Measurements from ENCODE around the gene LILRA5. TPM values are rescaled to one million over a fixed set of nuclear protein-coding genes. Genes with fewer than 3 reads are reported as not detected.
"Not testable (repeated sequence)": the region's sequence is repeated elsewhere in the genome, so short reads cannot be mapped to it uniquely, and the experiment has no call there.

Gene LILRA5
- total RNA-seq, 1 donor from 2014 or later, result not detected

DNA sequence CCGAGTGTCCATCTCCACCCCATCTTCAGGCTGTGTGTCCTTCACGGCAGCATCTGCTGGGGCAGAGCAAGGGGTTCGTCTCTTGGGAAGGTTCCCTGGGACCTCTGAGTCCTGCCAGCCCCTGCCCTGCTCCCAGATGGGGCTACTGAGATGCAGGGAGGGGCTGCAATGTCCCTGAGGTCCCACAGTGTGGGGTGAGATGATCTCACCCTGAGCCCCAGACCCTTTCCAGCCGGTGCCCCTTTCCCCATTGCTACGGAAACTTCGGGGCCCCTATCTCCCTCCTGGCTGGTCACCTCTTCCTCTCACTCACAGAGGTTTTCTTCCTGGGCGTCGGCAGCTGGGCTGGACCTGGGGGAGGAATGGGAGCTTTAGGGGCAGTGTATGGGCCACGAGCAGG is 37.0 kb downstream of the LILRA5 start:
- no peaks in the 10 kb centered on the region for H3K9me3 Mint-ChIP-seq
- no peaks in the 10 kb centered on the region for H3K4me1 Mint-ChIP-seq
- H3K36me3 Mint-ChIP-seq (ENCODE audit: low read depth), result no peaks in the 10 kb centered on the region
- TF ChIP-seq, protein P1, sequence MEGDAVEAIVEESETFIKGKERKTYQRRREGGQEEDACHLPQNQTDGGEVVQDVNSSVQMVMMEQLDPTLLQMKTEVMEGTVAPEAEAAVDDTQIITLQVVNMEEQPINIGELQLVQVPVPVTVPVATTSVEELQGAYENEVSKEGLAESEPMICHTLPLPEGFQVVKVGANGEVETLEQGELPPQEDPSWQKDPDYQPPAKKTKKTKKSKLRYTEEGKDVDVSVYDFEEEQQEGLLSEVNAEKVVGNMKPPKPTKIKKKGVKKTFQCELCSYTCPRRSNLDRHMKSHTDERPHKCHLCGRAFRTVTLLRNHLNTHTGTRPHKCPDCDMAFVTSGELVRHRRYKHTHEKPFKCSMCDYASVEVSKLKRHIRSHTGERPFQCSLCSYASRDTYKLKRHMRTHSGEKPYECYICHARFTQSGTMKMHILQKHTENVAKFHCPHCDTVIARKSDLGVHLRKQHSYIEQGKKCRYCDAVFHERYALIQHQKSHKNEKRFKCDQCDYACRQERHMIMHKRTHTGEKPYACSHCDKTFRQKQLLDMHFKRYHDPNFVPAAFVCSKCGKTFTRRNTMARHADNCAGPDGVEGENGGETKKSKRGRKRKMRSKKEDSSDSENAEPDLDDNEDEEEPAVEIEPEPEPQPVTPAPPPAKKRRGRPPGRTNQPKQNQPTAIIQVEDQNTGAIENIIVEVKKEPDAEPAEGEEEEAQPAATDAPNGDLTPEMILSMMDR (conservative IDR thresholded peaks at IDR 0.05), result no peak
- H3K27ac Mint-ChIP-seq (ENCODE audit: unreplicated experiment), result no peak overlapping the region
- peaks cover 44% of the 10 kb centered on the region for H3K27me3 Mint-ChIP-seq (ENCODE audit: low read depth)
- DNase-seq (ENCODE audit: low read depth, low spot score), result no peak
- no peak overlapping the region for H3K4me3 Mint-ChIP-seq

GRCh38 chr19:54274516-54274915 is 38.5 kb downstream of the LILRA5 start:
- not testable (repeated sequence) for H3K9me3 Mint-ChIP-seq; H3K27ac Mint-ChIP-seq (ENCODE audit: unreplicated experiment); H3K4me1 Mint-ChIP-seq; DNase-seq (ENCODE audit: low read depth, low spot score); H3K4me3 Mint-ChIP-seq; H3K36me3 Mint-ChIP-seq (ENCODE audit: low read depth)
- H3K27me3 Mint-ChIP-seq (ENCODE audit: low read depth), result peaks cover 42% of the 10 kb centered on the region

- Mint-ChIP-seq H3K27me3 (ENCODE audit: low read depth) (peaks cover 47% of the 10 kb centered on the region), H3K27ac (ENCODE audit: unreplicated experiment) (no peak overlapping the region)
- no peak for DNase-seq (ENCODE audit: low read depth, low spot score)
Measured at GRCh38 chr19:54273821-54274220, 39.1 kb downstream of the LILRA5 start.

DNA sequence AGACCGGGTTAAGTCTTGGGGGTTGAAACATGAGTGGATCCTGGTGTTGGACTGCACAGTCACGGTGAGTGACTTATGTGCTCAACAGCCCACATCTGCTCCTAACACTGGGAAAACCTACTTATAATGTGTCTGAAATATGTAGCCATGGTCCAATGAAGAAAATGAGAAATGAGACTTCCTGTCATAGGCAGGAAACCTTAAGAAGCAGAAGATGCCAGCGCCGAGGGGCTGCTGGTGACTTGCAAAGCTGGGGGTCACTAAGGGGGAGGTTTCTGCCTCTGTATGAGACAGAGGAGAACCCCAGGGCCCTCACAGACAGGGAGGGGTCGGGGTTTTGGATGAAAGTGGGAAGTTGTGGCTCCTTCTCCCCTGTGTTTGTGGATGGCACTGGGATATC is 40.8 kb downstream of the LILRA5 start:
- not testable (repeated sequence) for H3K9me3 Mint-ChIP-seq; H3K27ac Mint-ChIP-seq (ENCODE audit: unreplicated experiment); DNase-seq (ENCODE audit: low read depth, low spot score); H3K4me3 Mint-ChIP-seq; H3K36me3 Mint-ChIP-seq (ENCODE audit: low read depth); H3K4me1 Mint-ChIP-seq
- H3K27me3 Mint-ChIP-seq (ENCODE audit: low read depth), result peaks cover 62% of the 10 kb centered on the region

More at GRCh38 chr19:54273821-54274220, 39.1 kb downstream of the LILRA5 start:
- Mint-ChIP-seq H3K4me3 (no peak overlapping the region), H3K36me3 (ENCODE audit: low read depth) (no peaks in the 10 kb centered on the region), H3K9me3 (no peaks in the 10 kb centered on the region), H3K4me1 (no peaks in the 10 kb centered on the region)
- TF ChIP-seq, protein P1 (conservative IDR thresholded peaks at IDR 0.05), result no peak

- not testable (repeated sequence) for H3K4me3 Mint-ChIP-seq; H3K4me1 Mint-ChIP-seq; H3K36me3 Mint-ChIP-seq (ENCODE audit: low read depth); DNase-seq (ENCODE audit: low read depth, low spot score); H3K9me3 Mint-ChIP-seq; H3K27ac Mint-ChIP-seq (ENCODE audit: unreplicated experiment)
- peaks cover 61% of the 10 kb centered on the region for H3K27me3 Mint-ChIP-seq (ENCODE audit: low read depth)
Measured at GRCh38 chr19:54271587-54271986, 41.4 kb downstream of the LILRA5 start.

GRCh38 chr19:54271106-54271505 is 41.9 kb downstream of the LILRA5 start:
- Mint-ChIP-seq H3K27ac (ENCODE audit: unreplicated experiment) (no peak overlapping the region), H3K27me3 (ENCODE audit: low read depth) (peaks cover 62% of the 10 kb centered on the region), H3K4me1 (no peaks in the 10 kb centered on the region), H3K4me3 (no peak overlapping the region), H3K9me3 (no peaks in the 10 kb centered on the region), H3K36me3 (ENCODE audit: low read depth) (no peaks in the 10 kb centered on the region)
- TF ChIP-seq, protein P1 (conservative IDR thresholded peaks at IDR 0.05), result no peak
- DNase-seq (ENCODE audit: low read depth, low spot score), result no peak

DNA sequence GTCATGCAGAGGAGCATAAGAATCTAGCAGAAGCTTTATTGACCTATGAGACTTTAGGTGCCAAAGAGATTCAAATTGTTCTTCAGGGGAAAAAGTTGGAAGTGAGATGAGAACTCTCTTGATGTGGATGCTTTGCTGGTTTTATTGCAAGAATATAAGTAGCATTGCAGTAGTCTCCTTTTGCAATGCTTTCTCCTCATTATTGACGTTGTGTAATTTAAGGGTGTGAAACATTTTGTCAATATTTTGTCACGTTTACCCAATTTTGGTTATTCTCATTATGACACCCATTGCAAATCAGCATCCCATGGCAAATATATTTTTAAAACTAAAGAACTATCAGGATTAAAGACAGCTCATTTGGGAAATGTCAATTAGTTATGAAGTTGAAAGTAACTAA is 44.0 kb downstream of the LILRA5 start:
- TF ChIP-seq, protein P1 (conservative IDR thresholded peaks at IDR 0.05), result no peak
- no peak overlapping the region for H3K27ac Mint-ChIP-seq (ENCODE audit: unreplicated experiment)
- DNase-seq (ENCODE audit: low read depth, low spot score), result no peak
- no peaks in the 10 kb centered on the region for H3K9me3 Mint-ChIP-seq
- H3K4me3 Mint-ChIP-seq, result no peak overlapping the region
- peaks cover 3% of the 10 kb centered on the region for H3K4me1 Mint-ChIP-seq
- peaks cover 67% of the 10 kb centered on the region for H3K27me3 Mint-ChIP-seq (ENCODE audit: low read depth)
- no peaks in the 10 kb centered on the region for H3K36me3 Mint-ChIP-seq (ENCODE audit: low read depth)

Measured in neural crest cell (in vitro differentiated cells).